ENCODE results near the gene INPP4B.

Gene INPP4B

DNA sequence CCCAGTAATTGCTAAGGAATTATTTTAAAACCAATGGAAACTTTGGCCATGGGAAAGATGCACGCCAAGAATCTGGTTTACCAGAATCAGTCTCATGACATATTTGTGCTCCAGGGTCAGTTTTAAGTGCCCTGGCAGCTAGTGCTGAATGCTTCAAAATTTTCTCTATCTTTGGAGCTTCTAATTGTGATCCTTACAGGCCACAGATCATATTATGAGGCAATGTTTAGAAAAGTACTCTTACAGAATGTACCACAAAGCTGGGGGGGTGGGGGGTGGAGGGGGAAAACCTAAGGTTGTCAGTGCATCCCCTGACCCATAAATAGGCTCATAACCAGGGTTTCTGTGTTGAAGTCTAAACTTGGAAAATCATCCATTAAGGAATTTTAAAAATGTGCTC, 514.5 kb downstream of the INPP4B start:
- DNase-seq: no peak

DNA sequence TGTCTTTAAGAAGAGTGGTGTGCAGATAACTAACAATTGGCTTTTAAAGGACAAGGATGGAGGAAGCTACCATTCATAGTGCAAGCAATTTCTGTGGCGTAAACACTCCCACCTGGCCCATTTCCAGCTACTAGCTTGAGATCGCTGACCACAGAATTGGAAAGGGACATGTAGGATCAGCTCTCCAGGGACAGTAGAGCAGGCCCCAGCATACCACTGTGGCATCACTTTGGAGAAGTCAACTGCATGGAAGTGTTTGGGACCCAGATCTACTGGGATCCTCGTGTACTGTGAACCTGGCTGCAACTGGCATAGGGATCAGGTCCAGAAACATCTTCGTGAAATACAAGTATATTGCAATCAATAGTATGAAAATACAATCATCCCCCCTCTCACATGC, 515.0 kb downstream of the INPP4B start:
- no peak for DNase-seq

DNA sequence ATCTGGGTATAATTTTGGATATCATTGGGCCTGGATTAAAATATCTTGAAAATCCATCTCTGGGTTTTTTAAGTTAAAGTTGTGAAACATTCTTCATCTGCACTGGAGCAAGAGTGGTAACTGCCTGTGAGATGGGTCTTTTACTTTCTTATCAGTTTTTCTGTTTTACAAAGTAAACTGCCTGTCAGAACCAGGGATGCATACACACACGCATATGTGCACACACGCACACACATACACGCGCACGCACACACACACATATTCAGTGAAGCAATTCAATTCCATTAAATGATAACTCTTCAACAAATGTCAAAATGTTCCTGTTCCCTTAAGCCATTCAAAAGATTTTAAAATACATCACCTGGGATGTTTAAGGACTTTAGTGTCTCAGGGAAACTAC, 515.8 kb downstream of the INPP4B start:
- no peak for DNase-seq

DNA sequence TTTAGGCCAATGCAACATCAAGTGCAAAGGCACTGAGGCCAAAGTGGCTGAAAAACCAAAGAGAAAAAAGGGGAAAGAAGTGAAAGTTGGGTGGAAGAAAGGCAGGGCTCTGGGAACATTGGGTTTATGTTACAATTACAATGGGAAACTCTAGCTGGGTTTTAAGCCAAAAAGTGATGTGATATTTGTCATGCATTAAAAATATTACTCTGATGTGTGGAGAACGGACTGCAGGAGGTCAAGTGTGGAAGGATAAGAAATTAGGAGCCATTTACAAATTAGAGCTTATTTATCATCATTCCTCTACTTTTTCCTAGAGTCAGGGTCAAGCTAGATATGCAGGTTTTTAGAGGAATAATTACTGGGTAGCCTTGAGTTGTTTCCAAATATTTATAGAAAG, 516.8 kb downstream of the INPP4B start:
- DNase-seq: no peak

DNA sequence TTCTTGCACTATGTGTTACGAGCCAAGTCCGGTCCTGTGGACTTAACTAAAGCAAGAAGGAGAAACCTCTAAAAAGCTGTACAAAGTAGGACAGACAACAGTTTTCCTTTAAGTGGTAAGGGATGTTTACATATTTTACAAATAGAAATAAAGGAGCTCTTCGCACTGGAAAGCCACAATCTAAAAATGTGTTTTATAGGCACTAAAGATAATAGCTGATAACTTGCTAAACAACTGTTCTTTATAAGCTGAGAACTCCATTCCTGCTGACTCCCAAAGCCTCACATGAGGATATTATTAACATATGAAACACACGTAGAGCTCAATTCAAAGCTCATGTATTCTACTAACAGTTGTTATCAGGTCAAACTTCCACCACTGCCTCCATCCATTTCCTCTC, 519.9 kb downstream of the INPP4B start:
- DNase-seq: no peak

DNA sequence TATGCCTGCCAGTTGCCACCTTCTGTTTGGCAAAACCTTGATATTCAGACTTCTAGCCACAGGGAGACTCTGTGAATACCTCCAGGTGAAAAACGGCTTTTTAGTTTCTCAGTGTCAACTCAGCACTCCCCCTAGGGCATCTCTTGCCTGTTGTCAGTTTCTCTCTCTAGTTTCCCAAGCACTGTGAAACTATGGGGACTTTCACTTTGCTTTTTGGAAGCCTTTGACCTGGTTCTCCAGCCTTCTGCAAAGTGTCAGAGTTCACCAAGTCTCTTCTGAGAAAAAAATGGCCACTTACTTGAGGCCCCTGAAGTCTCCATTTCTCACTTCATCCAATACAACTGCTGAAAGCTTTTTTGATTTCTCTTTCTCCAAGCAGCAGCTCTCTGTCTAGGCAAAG, 521.5 kb downstream of the INPP4B start:
- DNase-seq: no peak

DNA sequence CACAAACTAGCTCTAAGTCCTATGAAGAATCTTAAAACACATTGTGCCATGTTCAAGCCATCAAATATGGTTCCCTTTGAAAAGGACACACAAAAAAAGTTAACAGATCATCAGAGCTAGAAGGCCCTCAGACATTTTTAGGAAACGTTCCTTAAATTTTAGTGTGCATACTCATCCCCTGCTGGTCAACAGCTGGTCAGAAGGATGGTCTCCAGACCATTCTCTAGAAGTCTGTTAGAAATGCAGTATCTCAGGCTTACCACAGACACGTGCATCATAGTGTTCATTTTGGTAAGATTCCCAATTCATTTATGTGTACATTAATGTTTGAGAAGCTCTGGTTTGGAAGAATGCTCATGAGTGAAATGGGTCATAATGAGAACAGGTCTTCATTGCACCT, 523.1 kb downstream of the INPP4B start:
- no peak for DNase-seq

DNA sequence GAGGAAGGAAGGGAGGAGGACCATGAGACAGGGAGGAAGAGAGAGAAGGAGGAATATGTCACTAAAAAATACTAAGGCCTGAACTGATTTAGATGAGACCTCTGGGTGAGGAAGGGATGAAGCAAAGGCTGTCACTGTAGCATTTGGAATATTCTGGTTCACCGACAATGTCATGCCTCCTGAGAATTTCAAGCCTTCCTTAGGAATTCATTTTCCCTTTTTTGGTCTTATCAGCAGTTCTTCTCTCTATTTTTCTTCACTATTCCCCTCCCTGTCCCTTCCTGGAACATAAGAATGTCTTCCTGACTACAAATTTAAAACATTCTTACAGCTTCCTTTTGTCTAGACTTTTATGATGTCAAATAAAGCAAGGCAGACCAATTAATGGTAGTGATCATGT, 527.8 kb downstream of the INPP4B start:
- no peak for DNase-seq

DNA sequence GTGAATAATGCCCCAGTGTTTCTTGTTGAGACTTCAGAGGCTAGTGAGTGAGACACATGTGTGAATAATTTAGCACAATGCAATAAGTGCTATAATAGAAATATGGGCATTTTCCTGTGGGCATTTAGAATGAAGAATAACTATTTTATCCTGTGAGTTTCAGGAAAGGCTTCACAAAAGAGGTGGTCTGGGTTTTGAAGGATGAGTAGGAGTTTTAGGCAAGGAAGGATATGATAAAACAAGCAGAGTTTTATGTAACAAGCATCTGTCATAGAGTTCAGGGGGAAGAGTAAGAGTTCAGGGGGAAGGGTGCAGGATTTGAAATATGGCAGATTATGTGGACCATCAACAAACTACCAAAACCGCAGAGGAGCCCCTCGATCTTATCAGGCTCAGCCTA, 529.2 kb downstream of the INPP4B start:
- DNase-seq: no peak

DNA sequence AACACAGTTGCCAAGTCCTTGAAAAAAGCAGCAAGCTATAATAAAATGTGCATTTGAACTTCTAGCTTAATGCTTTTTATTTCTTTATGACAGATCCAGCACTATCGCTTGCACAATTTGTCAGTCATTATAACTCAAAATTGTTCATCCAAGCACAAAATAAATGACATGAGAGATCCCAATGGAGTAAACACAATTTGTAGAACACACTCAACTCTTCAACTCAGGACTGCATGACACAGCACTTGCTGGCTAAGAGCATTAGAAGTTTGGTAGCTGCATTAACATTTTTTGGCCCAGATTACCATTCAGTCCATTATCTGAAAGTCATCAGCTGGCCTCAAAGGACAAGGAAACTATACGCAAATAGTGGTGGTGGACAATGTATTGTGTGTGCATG, 530.1 kb downstream of the INPP4B start:
- no peak for DNase-seq

DNA sequence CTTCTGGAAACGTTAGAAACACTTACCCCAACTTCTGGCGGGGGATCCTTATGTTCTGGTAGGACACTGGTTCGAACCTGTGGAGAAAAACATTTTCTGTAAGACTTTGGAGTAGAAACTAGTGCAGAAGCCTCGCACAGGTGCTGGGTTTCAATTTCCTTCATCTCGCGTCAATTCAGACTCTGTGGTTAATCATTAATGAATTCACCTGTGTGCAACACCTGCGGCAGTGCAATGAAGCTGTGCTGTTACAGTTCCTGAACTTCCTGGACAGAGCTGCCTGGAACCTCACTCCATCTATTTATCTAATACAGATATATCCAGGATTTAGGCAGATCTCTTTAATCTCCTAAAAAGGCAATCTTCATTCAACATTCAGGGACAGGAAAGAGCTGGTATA, 531.4 kb downstream of the INPP4B start:
- DNase-seq: no peak

DNA sequence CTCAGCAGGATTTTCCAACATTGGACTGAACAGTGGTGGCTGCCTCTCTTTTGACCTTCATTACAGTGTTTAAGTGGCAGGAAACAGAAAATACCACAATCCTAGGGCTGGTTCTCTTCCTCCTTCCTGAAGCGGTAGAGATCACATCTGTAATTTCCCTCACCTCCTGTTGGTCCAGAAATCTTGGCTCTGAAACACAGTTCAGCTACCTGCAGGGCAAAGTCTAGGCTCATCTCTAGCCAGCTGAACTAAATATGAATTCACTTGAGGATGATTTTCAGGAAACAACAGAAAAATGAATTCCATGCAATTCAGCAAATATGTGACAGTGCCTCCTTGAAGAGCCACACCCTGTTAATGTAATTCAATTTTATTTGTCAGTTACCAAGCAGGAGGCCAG, 531.9 kb downstream of the INPP4B start:
- DNase-seq: no peak

DNA sequence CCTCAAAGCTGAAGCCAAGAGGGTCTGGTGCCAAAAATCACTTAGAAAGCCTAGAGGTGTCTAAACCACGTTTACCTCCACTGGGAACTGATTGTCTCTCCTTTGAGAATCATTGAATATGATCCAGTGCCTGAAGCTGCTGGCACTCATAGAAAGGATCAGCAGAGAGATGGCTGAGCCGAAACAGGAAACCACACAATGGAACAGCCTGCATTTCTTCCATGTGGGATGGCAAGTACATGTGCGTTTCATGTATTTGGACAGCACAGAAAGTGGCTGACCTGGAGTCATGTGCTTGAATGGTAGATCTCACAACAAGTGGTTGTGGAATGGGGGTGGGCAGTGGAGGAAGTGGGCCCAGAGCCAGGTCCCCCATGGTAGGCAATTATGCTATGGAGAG, 533.7 kb downstream of the INPP4B start:
- no peak for DNase-seq

DNA sequence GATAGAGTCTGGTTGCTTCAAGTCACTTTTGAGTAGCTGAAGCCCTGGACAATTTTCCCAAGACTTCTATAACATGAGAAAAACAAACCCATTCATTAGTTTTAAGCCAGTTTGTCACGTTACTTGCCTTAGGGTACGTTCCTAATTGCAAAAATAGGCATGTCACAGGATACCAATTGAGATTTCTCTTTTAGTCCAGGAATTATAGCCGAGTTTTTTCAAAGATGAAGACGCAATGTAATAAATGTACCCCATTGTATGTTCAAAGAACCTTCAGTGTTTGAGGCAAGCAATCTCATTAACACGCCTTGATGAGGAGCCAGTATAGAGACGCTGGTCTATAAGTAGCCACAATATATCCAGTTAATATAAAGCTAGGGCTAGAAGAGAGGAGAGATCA, 534.2 kb downstream of the INPP4B start:
- no peak for DNase-seq

DNA sequence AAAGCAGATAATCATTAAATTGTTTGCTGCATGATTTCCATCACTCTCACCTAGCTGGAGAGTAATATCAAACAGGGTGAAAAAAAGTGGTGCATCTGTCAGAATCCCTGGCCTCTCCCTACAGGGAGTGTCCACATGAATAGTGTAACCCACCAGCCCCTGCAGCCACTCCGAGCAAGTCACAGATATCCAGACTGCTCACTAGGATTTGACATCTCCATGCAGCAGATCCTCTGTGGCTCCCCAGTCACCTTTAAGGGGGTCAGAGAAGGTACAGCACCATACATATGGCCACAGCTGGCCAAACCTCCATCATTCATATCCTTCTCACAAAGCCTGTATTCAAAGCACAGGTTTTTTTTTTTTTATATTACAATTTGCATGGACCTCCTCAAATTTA, 536.3 kb downstream of the INPP4B start:
- no peak for DNase-seq

DNA sequence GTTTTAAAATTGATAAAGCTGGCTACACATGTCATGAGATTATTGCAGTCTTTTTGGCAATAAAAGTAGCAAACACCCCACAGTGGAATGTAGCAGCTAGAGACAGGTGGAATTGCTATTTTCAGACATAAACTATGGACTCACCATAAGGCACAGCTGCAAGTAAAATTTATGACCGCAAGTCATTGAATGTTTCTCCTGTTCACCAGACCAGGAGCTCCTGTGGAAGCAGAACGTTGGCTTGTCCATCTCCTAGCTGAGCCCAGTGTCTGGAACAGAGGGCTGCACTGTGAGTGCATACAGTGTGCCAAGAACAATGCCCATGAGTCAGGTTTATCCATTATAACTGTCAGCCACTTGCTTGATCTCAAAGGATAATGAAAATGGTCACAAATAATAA, 538.2 kb downstream of the INPP4B start:
- peak in 1 of 2 experiments; percentile 21 for DNase-seq

DNA sequence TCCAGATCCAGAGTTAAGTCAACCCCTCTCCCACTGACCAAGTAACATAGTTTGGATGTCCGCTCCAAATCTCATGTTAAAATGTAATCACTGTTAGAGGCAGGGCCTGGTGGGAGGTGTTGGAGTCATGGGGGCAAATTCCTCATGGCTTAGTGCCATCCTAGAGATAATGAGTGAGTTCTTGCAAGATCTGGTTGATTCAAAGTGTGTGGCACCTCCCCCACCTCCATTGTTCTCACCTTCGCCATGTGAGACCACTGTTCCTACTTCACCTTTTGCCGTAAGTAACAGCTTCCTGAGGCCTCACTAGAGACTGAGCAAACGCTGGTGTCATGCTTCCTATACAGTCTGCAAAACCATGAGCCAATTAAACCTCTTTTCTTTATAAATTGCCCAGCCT, 548.8 kb downstream of the INPP4B start:
- DNase-seq: no peak

DNA sequence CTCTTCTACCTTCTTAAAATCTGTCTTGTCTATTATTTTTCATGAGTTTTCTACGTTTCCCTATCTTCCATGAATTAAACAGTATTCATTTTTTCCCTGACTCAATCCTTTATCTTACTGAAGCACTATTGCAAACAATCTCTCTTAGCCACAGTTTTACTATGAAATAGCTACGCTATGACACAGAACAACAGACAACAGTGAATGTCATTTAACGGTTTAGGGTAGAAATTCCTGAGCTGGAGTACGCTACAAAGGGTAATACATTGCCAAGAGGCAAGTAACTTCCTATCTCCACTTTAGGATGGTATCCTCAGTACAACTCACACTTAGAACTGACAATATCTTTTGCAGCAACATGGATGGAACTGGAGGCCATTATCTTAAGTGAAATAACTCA, 552.6 kb downstream of the INPP4B start:
- no peak for DNase-seq

DNA sequence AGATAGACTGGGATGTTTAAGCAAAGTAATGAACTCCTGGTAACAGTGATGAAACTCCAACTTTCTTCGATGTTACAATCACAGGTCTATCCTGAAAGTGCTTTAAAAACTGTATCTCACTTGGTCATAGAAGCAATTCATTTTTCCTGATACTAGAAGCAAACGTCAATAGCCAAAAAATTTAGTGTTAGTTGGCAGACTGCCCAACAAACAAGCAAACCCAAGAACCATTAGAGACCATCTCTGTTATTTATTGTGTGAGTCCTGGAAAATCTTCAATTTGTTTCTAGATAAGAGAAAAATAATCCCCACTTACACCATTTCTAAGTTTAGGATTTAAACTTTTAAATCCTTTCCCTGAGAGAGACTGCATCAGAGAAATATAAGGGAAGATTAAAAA, 553.9 kb downstream of the INPP4B start:
- DNase-seq: peak in 1 of 2 experiments; percentile 25

DNA sequence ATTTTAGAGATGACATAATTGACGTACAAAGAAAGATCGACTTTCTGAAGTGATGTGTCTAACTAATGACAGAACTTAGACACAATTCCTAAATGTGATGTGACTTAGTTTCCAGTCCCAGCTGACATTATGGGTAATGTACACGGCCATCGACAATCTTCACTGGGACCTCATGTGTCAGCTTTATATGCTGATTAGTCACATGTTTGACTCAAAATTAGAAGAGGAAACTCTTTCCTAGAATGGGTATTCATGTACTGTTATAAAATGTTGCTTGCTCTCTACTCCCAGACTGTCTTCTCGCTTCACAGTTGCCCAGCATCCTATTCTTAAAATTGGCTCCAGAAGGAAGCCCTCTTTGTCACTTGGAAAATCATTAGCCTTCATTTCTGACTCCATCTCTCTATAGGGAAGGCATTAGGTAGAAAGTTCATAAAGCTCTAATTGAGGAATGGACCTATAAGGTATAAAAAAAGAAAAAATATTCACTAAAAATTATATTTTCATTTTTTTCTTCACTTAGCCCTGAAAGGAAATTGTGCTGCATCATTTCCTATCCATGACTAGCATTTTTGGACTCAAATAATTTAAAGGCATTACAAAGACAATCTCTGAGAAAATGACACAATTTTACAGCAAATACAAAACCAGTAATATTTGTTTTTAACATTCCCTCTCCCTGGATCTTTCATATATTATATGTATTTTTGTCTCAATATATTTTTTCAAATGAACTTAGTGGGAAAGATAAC, 554.6 kb downstream of the INPP4B start:
- DNase-seq: no peak

DNA sequence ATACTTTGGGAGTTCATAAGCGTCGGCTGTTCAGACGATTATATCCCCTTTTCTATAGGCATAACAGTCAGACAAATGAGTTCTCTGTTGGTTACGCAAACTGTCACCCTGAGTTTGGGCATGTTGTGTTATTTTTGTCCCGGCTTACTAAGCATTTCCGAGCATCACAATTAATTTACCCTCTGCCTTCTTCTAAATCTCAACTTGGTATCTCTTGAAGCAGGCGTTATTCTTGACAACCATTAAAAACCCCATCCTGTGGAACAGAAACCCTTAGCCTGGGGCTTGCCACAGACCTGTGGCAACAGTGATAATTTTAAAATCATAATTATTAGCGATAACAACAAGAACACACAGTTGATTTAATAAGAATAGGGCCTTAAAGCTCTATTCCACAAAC, 558.7 kb downstream of the INPP4B start:
- no peak for DNase-seq

DNA sequence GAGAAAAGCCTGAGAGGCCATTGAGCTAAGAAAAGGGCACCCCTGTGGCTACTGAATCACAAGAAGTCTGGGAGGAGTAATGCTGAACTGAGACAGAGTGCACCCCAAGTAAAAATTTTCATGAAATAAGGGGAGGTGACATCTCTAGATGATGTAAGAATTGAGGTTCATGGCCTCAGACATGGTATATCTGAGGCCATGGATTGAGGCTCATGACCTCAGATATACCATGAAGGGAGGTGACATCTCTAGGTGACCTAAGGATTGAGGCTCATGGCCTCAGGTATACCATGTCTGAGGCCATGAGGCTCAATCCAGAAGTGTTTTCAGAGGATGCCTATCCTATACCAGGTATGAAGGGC, 560.9 kb downstream of the INPP4B start:
- no peak for DNase-seq

DNA sequence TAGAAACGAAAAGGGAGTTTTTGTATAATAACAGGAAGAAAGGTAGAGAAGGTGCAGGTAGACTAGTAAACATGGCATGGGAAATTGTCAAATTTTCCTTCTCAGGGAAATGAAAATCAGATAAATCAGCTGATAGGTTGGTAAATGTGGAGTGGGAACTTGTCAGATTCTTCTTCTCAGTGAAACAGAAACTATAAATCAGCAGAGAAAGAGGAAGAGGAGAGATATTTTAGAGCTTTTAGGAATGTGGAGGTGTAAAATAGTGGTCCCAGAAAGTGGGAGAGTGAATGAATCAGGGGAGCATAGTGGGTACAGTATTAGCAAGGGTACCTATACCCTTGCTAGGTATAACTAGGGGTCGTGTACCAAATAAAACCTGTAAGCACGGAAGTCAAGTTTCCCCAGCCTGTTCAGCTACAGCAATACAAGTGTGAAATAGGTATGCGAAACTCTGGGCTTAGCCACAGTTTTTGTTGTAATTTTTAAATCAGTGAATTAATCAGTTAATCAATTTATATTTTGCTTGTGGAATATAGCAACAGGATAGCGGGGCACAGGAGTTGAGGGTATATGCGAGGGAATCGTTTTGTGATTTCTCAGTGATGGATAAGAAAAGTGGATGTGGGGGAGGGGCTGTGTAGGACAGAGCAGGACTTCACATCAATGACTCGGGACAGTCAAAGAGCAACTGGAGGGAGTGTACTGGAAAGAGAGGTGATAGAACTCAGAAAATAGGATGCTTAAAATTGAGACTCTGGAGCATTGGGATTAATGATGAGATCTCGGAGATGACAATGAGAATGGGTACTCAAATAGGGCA, 561.5 kb downstream of the INPP4B start:
- no peak for DNase-seq

DNA sequence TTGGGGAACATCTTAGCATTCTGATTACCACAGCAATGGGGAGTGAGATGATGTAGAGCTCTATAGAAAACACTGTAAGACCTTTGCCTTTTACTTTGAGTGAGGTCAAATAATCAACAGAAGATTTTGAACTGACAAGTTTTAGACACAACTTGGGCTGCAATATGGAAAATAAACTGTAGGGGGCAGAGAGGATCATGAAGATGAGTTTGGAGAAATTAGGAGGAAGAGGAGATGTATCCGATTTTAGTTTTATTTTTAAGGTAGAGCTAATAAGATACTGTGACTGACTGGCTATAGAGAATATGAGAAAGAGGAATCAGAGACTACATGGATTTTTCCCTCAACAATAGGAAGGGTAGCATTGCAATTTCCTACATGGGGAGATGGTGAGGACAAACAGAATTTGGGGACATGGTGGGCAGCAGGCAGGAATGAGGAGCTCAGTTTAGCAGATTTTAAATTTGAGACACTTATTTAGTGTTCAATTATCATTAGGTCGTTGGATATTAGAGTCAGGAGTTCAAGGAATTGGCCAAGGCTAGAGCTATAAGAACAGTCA, 563.1 kb downstream of the INPP4B start:
- peak in 1 of 2 experiments; percentile 4 for DNase-seq

Data from NCI-H446 (cell line).